Measurements from ENCODE around the gene JAM3.
"Not testable (repeated sequence)": the region's sequence is repeated elsewhere in the genome, so short reads cannot be mapped to it uniquely, and the experiment has no call there.

Gene JAM3

DNA sequence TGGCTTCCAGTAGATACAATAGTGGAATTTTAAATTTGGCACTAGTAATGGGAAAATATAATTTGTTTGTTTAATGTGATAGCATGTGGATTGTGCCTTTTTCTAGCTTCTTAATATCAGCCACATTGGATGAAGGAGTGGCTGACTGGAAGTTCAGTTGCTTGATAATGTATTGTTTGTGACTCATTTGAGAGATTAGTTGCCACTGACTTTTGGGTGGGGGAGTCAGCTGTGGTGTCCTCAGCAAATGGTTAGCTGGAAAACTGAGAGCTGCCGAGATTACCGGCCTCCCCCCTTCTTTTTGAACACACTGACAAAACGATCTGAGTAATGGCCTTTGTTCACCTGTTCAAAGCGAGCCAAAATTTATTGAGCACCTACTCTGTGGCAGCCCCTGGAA lies 5.5 kb downstream of the JAM3 start:
- Histone ChIP-seq H3K9ac (ENCODE audit: low read depth in 1 of 2, low read length in 2 of 2) (no peak overlapping the region), H3K4me1 (ENCODE audit: control insufficient read depth in 1 of 2, insufficient read depth in 2 of 2, low read length in 2 of 2) (no peaks in the 10 kb centered on the region), H3K27ac (ENCODE audit: low read depth, low read length) (no peak overlapping the region), H3K4me3 (ENCODE audit: low read depth in 1 of 2, low read length in 2 of 2) (no peak overlapping the region), H3K9me3 (ENCODE audit: control insufficient read depth in 1 of 2, low read length in 2 of 2) (no peaks in the 10 kb centered on the region), H3K36me3 (ENCODE audit: control insufficient read depth in 1 of 2, insufficient read depth in 2 of 2, low read length in 2 of 2) (no peaks in the 10 kb centered on the region), H3K27me3 (ENCODE audit: control insufficient read depth in 1 of 2, insufficient read depth in 2 of 2, low read length in 2 of 2) (peaks cover 12 to 15% of the 10 kb centered on the region in 2 donors)

DNA sequence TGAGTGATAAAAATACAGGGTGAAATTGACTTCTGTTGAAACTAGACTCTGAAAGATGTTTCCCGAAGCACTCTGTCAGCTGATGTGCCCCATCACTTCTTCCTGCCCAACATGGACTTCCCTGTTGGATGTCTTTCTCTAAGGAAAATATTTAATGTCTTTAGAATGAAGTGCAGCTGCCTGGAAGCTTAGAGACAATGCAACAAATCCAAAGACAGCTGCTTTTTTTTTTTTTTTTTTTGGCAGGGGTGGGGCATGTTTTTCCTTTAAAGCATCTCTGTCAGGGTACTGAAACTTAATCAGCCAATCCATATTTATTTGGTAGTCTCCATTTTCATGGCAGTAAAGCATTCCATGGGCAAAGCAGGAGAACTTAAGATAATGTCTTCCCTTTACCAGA lies 5.9 kb downstream of the JAM3 start:
- no peak overlapping the region for H3K27ac ChIP-seq (ENCODE audit: low read depth, low read length)
- no peak overlapping the region for H3K9ac ChIP-seq (ENCODE audit: low read depth in 1 of 2, low read length in 2 of 2)
- peaks cover 9 to 11% of the 10 kb centered on the region in 2 donors for H3K27me3 ChIP-seq (ENCODE audit: control insufficient read depth in 1 of 2, insufficient read depth in 2 of 2, low read length in 2 of 2)
- H3K9me3 ChIP-seq (ENCODE audit: control insufficient read depth in 1 of 2, low read length in 2 of 2) = no peaks in the 10 kb centered on the region
- no peak overlapping the region for H3K4me3 ChIP-seq (ENCODE audit: low read depth in 1 of 2, low read length in 2 of 2)
- no peaks in the 10 kb centered on the region for H3K4me1 ChIP-seq (ENCODE audit: control insufficient read depth in 1 of 2, insufficient read depth in 2 of 2, low read length in 2 of 2)
- no peaks in the 10 kb centered on the region for H3K36me3 ChIP-seq (ENCODE audit: control insufficient read depth in 1 of 2, insufficient read depth in 2 of 2, low read length in 2 of 2)

DNA sequence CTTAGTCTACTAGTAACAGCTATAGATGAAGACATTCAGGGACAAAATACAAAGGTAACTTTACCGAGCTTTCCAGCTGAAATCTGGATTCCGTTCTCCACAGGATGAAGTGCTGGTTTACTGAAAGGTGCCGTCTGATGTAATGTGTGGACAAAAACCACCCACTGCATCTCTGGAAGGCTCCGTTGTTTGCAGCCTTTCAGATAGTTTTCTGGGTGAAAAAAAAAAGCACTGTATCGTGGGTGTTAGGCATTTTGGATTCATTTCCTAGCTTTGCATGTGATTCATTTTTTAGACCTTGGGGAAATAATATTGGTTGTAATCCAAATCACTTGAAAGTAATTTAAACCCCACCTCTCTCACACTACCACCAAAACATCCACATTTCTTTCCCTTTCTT lies 10.4 kb downstream of the JAM3 start:
- H3K4me3 ChIP-seq (ENCODE audit: low read depth in 1 of 2, low read length in 2 of 2) = no peak overlapping the region
- H3K9me3 ChIP-seq (ENCODE audit: control insufficient read depth in 1 of 2, low read length in 2 of 2) = peaks cover 0 to 2% of the 10 kb centered on the region in 2 donors
- no peak overlapping the region for H3K9ac ChIP-seq (ENCODE audit: low read depth in 1 of 2, low read length in 2 of 2)
- no peaks in the 10 kb centered on the region for H3K4me1 ChIP-seq (ENCODE audit: control insufficient read depth in 1 of 2, insufficient read depth in 2 of 2, low read length in 2 of 2)
- no peaks in the 10 kb centered on the region for H3K36me3 ChIP-seq (ENCODE audit: control insufficient read depth in 1 of 2, insufficient read depth in 2 of 2, low read length in 2 of 2)
- H3K27ac ChIP-seq (ENCODE audit: low read depth, low read length) = no peak overlapping the region
- no peaks in the 10 kb centered on the region for H3K27me3 ChIP-seq (ENCODE audit: control insufficient read depth in 1 of 2, insufficient read depth in 2 of 2, low read length in 2 of 2)

DNA sequence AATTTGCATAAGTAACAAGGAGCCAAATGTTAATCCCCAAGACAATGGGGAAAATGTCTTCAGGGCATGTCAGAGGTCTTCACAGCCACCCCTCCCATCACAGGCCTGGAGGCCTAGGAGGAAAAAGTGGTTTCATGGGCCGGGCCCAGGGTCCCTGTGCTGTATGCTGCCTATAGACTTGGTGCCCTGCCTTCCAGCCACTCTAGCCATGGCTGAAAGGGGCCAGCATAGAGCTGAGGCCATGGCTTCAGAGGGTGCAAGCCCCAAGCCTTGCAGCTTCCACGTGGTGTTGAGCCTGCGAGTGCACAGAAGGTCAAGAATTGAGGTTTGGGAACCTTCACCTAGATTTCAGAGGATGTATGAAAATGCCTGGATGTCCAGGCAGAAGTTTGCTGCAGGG lies 12.4 kb downstream of the JAM3 start:
- not testable (repeated sequence) for H3K27me3 ChIP-seq (ENCODE audit: control insufficient read depth in 1 of 2, insufficient read depth in 2 of 2, low read length in 2 of 2); H3K4me3 ChIP-seq (ENCODE audit: low read depth in 1 of 2, low read length in 2 of 2); H3K36me3 ChIP-seq (ENCODE audit: control insufficient read depth in 1 of 2, insufficient read depth in 2 of 2, low read length in 2 of 2); H3K9me3 ChIP-seq (ENCODE audit: control insufficient read depth in 1 of 2, low read length in 2 of 2); H3K4me1 ChIP-seq (ENCODE audit: control insufficient read depth in 1 of 2, insufficient read depth in 2 of 2, low read length in 2 of 2); H3K9ac ChIP-seq (ENCODE audit: low read depth in 1 of 2, low read length in 2 of 2); H3K27ac ChIP-seq (ENCODE audit: low read depth, low read length)

DNA sequence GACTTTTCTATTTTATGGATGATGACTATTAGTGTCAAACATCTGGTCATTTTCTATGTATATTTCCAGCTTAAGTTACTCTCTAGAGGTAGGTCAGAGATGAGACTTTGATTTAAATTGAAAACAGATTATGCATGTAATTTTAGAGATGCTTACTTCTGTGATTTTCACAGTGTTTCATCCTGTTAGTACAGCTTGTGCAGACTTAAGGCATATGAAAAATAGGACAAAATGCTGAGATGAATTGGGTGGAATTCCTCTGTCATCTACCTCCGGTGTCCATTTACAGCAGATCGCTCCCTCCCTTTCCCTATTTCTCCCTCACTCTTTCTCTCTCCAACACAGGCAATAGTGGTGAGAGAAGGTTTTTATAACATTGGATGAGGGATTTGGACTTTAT lies 14.1 kb downstream of the JAM3 start:
- Histone ChIP-seq H3K27ac (ENCODE audit: low read depth, low read length) (no peak overlapping the region), H3K9me3 (ENCODE audit: control insufficient read depth in 1 of 2, low read length in 2 of 2) (peaks cover 0 to 2% of the 10 kb centered on the region in 2 donors), H3K36me3 (ENCODE audit: control insufficient read depth in 1 of 2, insufficient read depth in 2 of 2, low read length in 2 of 2) (no peaks in the 10 kb centered on the region), H3K27me3 (ENCODE audit: control insufficient read depth in 1 of 2, insufficient read depth in 2 of 2, low read length in 2 of 2) (no peaks in the 10 kb centered on the region), H3K9ac (ENCODE audit: low read depth in 1 of 2, low read length in 2 of 2) (no peak overlapping the region), H3K4me3 (ENCODE audit: low read depth in 1 of 2, low read length in 2 of 2) (no peak overlapping the region), H3K4me1 (ENCODE audit: control insufficient read depth in 1 of 2, insufficient read depth in 2 of 2, low read length in 2 of 2) (no peaks in the 10 kb centered on the region)

DNA sequence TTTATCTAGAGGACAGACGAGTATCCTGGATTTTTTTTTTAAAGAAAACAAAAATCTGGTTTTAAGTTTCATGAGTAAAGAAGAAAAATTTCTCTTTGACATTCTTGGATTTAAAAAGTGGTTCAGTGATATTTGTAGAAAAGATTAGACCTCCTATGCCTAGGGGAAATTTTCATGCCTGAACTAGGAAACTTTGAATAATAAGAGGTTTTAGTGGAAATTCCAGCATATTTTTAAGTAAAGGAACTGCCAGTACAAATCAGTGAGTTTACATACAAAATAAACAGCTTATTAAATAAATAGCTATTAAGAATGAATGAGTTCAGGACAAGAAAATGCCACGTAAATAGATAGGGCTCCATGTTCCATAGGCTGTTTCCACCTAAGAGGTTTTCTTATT lies 17.5 kb downstream of the JAM3 start:
- Histone ChIP-seq H3K27me3 (ENCODE audit: control insufficient read depth in 1 of 2, insufficient read depth in 2 of 2, low read length in 2 of 2) (no peaks in the 10 kb centered on the region), H3K9ac (ENCODE audit: low read depth in 1 of 2, low read length in 2 of 2) (no peak overlapping the region), H3K36me3 (ENCODE audit: control insufficient read depth in 1 of 2, insufficient read depth in 2 of 2, low read length in 2 of 2) (no peaks in the 10 kb centered on the region), H3K4me3 (ENCODE audit: low read depth in 1 of 2, low read length in 2 of 2) (no peak overlapping the region), H3K9me3 (ENCODE audit: control insufficient read depth in 1 of 2, low read length in 2 of 2) (peaks cover 0 to under 1% of the 10 kb centered on the region in 2 donors), H3K27ac (ENCODE audit: low read depth, low read length) (no peak overlapping the region), H3K4me1 (ENCODE audit: control insufficient read depth in 1 of 2, insufficient read depth in 2 of 2, low read length in 2 of 2) (no peaks in the 10 kb centered on the region)

DNA sequence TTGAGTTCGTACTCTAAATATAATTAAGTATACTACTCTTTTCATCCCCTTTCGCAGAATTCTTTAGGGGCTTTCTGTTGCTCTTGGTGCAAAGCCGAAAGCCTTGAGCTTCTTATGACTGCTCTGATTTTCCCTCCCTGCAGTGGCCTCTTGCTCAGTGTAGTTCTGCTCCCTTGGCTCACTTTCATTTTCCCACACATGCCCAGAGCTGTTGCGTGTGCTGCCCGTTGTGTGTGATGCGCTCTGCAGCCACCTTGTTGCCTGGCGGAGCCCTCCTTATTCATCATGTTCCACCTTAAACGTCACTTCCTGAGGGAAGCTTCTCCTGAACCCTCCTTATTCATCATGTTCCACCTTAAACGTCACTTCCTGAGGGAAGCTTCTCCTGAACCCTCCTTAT lies 23.1 kb downstream of the JAM3 start:
- H3K27me3 ChIP-seq (ENCODE audit: control insufficient read depth in 1 of 2, insufficient read depth in 2 of 2, low read length in 2 of 2); H3K36me3 ChIP-seq (ENCODE audit: control insufficient read depth in 1 of 2, insufficient read depth in 2 of 2, low read length in 2 of 2); H3K4me3 ChIP-seq (ENCODE audit: low read depth in 1 of 2, low read length in 2 of 2); H3K27ac ChIP-seq (ENCODE audit: low read depth, low read length); H3K9me3 ChIP-seq (ENCODE audit: control insufficient read depth in 1 of 2, low read length in 2 of 2); H3K4me1 ChIP-seq (ENCODE audit: control insufficient read depth in 1 of 2, insufficient read depth in 2 of 2, low read length in 2 of 2); H3K9ac ChIP-seq (ENCODE audit: low read depth in 1 of 2, low read length in 2 of 2): not testable (repeated sequence)

DNA sequence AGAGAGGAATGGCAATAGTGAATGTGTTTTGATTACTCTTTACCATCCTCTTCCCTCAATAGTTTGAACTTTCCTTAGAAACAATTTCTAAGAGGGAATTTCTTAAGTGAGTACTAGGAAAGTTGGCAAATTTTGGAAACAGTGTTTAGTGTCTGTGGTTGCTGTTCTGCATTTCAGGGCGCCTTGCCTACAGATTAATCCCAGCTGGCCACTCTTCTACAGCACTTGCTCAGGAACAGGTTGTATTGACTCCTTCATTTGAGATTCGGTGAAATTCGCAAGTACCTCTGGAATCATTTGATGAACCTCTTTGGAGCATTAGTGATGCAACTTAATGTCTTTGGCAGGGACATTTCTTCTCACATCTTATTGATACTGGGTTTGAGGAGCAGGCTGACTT lies 28.3 kb downstream of the JAM3 start:
- H3K4me1 ChIP-seq (ENCODE audit: control insufficient read depth in 1 of 2, insufficient read depth in 2 of 2, low read length in 2 of 2) = peaks cover 0 to 3% of the 10 kb centered on the region in 2 donors
- no peak overlapping the region for H3K4me3 ChIP-seq (ENCODE audit: low read depth in 1 of 2, low read length in 2 of 2)
- no peaks in the 10 kb centered on the region for H3K9me3 ChIP-seq (ENCODE audit: control insufficient read depth in 1 of 2, low read length in 2 of 2)
- no peak overlapping the region for H3K9ac ChIP-seq (ENCODE audit: low read depth in 1 of 2, low read length in 2 of 2)
- no peak overlapping the region for H3K27ac ChIP-seq (ENCODE audit: low read depth, low read length)
- H3K36me3 ChIP-seq (ENCODE audit: control insufficient read depth in 1 of 2, insufficient read depth in 2 of 2, low read length in 2 of 2) = no peaks in the 10 kb centered on the region
- H3K27me3 ChIP-seq (ENCODE audit: control insufficient read depth in 1 of 2, insufficient read depth in 2 of 2, low read length in 2 of 2) = no peaks in the 10 kb centered on the region

DNA sequence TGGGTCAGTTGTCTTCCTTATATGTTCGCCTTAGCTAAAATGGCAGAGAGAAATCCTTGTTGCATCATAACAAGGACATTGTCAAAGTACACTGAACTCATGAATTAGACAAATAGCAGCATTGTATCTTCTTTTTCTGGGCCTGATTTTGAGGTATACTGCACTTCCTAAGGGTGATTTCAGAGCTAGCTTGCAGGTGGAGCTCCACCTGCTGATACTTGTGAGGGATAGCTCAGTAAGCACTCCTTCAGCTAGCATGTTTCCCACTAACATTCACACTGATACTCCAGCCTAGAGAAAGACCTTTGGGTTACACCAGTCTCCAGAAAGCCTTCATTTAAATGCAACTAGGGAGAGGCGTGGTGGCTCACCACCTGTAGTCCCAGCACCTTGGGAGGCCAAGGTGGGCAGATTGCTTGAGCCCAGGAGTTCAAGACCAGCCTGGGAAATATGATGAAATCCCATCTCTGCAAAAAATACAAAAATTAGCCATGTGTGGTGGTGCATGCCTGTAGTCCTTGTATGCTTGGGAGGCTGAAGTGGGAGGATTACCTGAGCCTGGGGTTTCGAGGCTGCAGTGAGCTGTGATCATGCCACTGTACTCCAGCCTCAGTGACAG lies 29.8 kb downstream of the JAM3 start:
- Histone ChIP-seq H3K27ac (ENCODE audit: low read depth, low read length) (no peak overlapping the region), H3K27me3 (ENCODE audit: control insufficient read depth in 1 of 2, insufficient read depth in 2 of 2, low read length in 2 of 2) (no peaks in the 10 kb centered on the region), H3K4me1 (ENCODE audit: control insufficient read depth in 1 of 2, insufficient read depth in 2 of 2, low read length in 2 of 2) (peaks cover 0 to 3% of the 10 kb centered on the region in 2 donors), H3K4me3 (ENCODE audit: low read depth in 1 of 2, low read length in 2 of 2) (no peak overlapping the region), H3K9ac (ENCODE audit: low read depth in 1 of 2, low read length in 2 of 2) (no peak overlapping the region), H3K36me3 (ENCODE audit: control insufficient read depth in 1 of 2, insufficient read depth in 2 of 2, low read length in 2 of 2) (no peaks in the 10 kb centered on the region), H3K9me3 (ENCODE audit: control insufficient read depth in 1 of 2, low read length in 2 of 2) (no peaks in the 10 kb centered on the region)

DNA sequence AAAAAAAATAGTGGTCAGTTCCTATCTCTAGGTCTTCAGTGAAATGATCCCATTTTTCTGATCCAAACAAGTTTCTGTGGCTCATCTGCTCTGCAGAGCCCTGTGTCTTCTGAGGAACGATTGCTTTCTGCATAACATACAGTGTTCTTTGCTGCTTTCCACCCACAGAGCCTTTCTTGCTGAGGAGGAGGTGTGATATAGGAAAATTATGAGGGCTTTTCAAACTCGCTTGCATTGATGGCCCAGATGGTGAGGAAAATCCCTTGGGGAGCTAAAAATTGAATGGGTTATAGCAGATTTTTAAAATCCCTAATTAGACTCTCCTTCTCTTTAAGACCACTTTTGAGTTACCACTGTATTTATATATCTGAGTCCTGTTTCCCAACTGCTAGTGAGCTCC lies 31.3 kb downstream of the JAM3 start:
- no peak overlapping the region for H3K9ac ChIP-seq (ENCODE audit: low read depth in 1 of 2, low read length in 2 of 2)
- H3K27me3 ChIP-seq (ENCODE audit: control insufficient read depth in 1 of 2, insufficient read depth in 2 of 2, low read length in 2 of 2) = no peaks in the 10 kb centered on the region
- H3K9me3 ChIP-seq (ENCODE audit: control insufficient read depth in 1 of 2, low read length in 2 of 2) = no peaks in the 10 kb centered on the region
- no peaks in the 10 kb centered on the region for H3K36me3 ChIP-seq (ENCODE audit: control insufficient read depth in 1 of 2, insufficient read depth in 2 of 2, low read length in 2 of 2)
- H3K27ac ChIP-seq (ENCODE audit: low read depth, low read length) = no peak overlapping the region
- H3K4me1 ChIP-seq (ENCODE audit: control insufficient read depth in 1 of 2, insufficient read depth in 2 of 2, low read length in 2 of 2) = peaks cover 0 to 3% of the 10 kb centered on the region in 2 donors
- H3K4me3 ChIP-seq (ENCODE audit: low read depth in 1 of 2, low read length in 2 of 2) = no peak overlapping the region

DNA sequence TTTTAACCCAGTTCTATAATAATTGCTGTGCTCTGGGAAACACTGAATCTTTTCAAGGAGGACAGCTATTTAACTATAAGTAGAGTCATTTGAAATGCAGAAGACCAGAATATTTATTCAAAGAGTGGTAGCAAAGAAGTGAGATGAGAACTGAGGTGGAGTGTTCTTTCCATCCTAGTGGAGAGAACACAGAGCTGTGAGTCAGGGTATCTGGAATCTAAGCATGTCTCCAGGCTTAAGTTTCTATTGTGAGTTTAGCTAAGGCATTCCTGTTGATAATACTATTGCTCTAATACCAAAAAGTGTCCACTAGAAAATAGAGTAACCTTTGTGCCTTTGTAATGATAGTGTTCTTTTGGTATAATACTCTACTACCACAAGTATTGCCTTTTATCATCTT lies 32.4 kb downstream of the JAM3 start:
- Histone ChIP-seq H3K4me1 (ENCODE audit: control insufficient read depth in 1 of 2, insufficient read depth in 2 of 2, low read length in 2 of 2) (peaks cover 0 to 3% of the 10 kb centered on the region in 2 donors), H3K9ac (ENCODE audit: low read depth in 1 of 2, low read length in 2 of 2) (no peak overlapping the region), H3K9me3 (ENCODE audit: control insufficient read depth in 1 of 2, low read length in 2 of 2) (no peaks in the 10 kb centered on the region), H3K27ac (ENCODE audit: low read depth, low read length) (no peak overlapping the region), H3K27me3 (ENCODE audit: control insufficient read depth in 1 of 2, insufficient read depth in 2 of 2, low read length in 2 of 2) (no peaks in the 10 kb centered on the region), H3K4me3 (ENCODE audit: low read depth in 1 of 2, low read length in 2 of 2) (no peak overlapping the region), H3K36me3 (ENCODE audit: control insufficient read depth in 1 of 2, insufficient read depth in 2 of 2, low read length in 2 of 2) (no peaks in the 10 kb centered on the region)
